Measurements from ENCODE around the gene ELAC2.

Gene ELAC2

DNA sequence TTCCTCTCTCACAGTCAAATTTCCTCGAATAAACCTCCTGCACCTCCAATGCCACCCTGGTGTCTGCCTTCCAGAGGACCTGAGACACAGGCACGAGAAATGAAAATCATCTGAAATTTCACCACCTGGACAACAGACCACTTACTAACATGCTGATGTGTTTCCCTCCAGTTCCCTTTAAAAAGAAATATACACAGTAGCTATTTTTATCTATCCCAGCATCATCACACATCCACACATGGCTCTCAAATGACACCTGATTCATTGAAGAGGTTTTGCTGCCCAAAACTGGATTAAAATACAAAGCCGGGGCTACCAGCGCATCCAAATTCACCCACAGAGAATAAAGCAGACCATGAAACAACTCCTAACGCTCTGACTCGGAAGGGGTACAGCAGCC is 13.9 kb downstream of the ELAC2 start:
- TF ChIP-seq GATA3 (IDR thresholded peaks at IDR 0.05; ENCODE audit: low read depth, low read length) (no peak), GATA2 (IDR thresholded peaks at IDR 0.05; ENCODE audit: low read depth, low read length) (no peak)

DNA sequence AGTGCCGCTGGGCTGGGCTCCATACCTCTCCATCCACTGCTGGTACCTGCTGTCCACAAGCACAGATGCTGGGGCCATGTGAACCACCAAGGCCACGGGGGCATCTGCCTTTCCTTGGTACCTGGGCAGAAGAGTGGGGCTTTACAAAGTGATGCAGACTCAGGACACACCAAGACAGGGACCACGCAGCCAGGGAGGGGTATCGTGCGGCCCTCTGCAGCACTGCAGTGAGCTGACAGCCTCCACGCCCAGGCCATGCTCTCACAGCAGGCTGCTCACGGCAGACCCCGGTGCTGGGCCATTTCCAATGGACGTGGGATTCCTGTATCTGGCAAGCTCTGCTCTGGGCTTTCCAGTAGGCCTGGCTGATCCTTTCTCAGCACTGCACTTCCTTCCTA is 14.4 kb downstream of the ELAC2 start:
- TF ChIP-seq GATA2 (IDR thresholded peaks at IDR 0.05; ENCODE audit: low read depth, low read length): no peak
- no peak for TF ChIP-seq GATA3 (IDR thresholded peaks at IDR 0.05; ENCODE audit: low read depth, low read length)

DNA sequence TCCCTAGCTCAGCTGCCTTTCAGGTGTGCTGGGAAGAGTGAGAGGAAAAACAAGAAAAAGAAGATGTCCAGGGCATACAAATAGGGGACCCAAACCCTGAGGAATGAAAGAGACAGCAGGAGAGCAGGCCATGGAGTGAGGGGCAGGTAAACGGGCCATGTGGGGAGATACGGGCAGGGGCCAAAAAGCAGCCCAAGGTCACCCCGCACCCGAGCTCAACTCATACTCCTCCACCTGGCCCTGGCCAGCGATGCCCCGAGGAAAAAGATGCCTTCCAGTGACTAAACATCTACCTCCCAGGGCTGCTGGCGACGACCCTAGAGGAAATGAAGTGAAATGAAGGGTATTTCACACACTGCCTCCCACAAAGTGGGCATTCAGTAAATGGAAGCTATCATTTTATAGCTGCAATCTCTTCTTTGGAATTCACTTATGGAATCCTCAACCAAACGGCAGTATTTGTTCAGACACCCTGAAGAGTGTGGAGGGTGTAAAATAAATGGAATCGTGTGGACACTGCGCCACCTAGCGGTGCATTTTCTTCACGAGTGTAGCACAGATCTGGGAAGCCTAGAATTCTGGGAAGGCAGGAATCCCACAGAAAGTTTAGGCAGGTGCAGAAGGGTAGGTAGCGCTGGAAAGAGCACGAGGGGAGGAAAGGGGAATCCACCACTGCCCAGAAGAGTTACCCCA is 14.9 kb downstream of the ELAC2 start:
- TF ChIP-seq GATA3 (IDR thresholded peaks at IDR 0.05; ENCODE audit: low read depth, low read length) (no peak), GATA2 (IDR thresholded peaks at IDR 0.05; ENCODE audit: low read depth, low read length) (no peak)

DNA sequence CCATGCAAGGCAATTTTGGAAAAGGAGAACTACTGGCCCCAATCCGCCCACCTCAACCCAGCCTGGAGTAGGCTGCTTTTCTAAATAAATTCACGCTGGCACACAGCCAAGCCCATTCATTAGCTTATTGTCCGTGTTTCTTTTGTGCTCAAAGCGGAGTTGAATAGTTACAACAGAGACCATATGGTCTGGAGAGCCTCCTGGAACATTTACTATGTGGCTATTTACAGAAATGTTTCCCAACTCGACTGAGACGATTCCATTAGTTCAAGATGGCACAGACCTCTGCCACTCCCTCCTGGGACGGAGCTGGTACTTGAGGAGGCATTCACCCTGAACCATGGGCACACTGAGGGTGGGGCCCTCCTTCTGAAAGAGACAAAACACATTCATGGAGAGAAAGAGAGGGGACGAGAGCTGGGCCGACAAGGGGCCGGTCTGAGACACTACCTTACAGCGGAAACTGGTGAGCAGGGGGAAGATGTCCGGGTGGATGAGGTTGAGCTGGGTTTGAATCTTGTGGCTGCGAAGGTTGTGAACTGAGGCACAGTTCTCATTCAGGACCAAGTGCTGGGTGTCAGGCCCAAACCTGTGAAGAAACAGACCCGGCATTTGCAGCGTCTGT is 15.7 kb downstream of the ELAC2 start:
- TF ChIP-seq GATA3 (IDR thresholded peaks at IDR 0.05; ENCODE audit: low read depth, low read length) (no peak), GATA2 (IDR thresholded peaks at IDR 0.05; ENCODE audit: low read depth, low read length) (no peak)

DNA sequence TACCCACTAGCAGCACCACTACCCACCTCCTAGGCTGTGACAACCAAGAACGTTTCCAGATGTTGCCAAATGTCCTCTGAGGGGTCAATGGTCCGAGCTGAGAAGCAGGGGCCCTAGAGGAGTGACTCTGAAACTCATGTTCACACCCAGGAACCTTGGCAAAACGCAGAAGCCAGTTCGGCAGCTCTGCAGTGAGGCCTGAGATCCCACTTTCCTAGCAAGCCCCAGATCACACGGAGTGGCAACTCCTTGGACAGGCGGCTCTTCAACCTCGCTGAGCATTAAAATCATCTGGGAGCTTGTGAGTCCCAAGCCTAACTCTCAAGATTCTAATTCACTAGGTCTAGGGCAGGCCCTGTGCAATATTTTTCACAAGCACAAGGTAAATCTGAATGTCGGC is 17.3 kb downstream of the ELAC2 start:
- TF ChIP-seq GATA3 (IDR thresholded peaks at IDR 0.05; ENCODE audit: low read depth, low read length) (no peak), GATA2 (IDR thresholded peaks at IDR 0.05; ENCODE audit: low read depth, low read length) (no peak)

DNA sequence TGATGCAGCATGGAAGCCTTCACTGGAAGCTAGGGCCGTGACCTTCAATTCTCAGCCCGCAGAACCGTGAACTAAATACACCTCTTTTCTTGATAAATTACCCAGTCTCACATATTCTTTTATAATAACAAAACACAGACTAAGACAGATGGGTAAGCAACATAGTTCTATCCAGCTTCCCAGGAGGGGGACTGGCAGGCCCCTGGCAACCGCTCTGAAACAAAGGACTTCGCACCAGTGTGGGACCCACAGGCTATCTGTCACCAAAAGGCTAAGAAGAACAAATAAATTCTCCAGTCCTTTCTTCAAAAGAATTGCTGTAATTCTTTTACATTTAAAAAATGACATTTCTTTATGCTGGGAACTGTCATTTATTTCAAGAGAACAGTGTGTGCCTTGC is 19.0 kb downstream of the ELAC2 start:
- TF ChIP-seq GATA3 (IDR thresholded peaks at IDR 0.05; ENCODE audit: low read depth, low read length) (no peak), GATA2 (IDR thresholded peaks at IDR 0.05; ENCODE audit: low read depth, low read length) (no peak)

DNA sequence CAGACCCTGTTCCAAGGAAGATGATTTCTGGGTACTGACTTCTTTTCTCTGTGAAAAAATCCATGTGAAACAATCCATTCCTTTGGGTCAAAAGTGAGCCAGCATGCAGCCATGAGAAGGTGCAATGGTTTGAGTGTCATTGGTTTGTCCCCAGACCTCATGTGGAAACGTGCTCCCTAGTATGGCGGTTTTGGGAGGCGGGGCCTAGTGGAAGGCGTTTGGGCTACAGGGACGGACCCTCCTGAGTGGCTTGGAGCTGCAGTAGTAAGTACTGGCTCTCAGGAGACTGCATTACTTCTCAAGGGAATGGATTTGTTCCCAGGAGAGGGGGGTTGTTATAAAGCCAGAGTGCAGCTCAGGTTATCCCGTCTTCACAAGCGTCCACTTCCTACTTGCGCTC is 19.4 kb downstream of the ELAC2 start:
- TF ChIP-seq GATA3 (IDR thresholded peaks at IDR 0.05; ENCODE audit: low read depth, low read length): no peak
- no peak for TF ChIP-seq GATA2 (IDR thresholded peaks at IDR 0.05; ENCODE audit: low read depth, low read length)

DNA sequence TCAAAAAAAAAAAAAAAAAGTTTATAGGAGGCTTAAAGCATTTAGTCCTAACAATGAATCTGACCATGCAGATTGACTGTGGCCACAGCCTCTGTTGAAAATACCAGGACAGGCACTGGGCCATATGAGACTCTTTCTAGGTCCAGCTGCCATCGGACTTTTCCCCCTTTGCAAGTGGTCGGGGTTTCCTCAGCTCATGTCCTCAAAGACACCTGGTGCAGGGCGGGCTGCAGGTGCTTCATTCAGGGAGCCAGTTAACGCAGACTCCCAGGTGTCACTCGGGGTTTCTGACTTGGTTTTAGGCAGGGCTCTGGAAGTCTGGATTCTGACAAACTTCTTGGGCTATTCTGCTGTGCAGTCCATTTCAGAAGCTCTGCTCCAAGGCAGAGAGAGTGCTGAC is 20.9 kb downstream of the ELAC2 start:
- no peak for TF ChIP-seq GATA3 (IDR thresholded peaks at IDR 0.05; ENCODE audit: low read depth, low read length)
- TF ChIP-seq GATA2 (IDR thresholded peaks at IDR 0.05; ENCODE audit: low read depth, low read length): no peak

DNA sequence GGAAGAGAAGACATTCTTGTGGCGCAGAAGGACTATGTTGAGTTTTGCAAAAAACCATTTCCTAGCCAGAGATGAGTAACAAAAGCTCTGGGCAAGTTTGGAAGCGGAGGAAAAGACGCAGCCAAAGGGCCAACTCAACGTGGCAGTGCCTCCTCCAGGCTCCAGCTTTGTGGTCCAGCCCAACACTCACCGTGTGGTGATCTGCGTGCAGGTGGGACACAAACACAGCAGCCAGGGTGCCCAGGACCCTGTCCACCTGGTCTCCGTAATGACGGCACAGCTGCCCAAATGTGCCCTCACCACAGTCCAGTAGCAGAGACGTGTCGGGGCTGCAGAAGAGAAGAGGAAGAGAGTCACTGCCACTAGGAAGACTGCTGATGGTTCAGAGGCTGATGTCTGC is 21.5 kb downstream of the ELAC2 start:
- TF ChIP-seq GATA2 (IDR thresholded peaks at IDR 0.05; ENCODE audit: low read depth, low read length) (no peak), GATA3 (IDR thresholded peaks at IDR 0.05; ENCODE audit: low read depth, low read length) (no peak)

DNA sequence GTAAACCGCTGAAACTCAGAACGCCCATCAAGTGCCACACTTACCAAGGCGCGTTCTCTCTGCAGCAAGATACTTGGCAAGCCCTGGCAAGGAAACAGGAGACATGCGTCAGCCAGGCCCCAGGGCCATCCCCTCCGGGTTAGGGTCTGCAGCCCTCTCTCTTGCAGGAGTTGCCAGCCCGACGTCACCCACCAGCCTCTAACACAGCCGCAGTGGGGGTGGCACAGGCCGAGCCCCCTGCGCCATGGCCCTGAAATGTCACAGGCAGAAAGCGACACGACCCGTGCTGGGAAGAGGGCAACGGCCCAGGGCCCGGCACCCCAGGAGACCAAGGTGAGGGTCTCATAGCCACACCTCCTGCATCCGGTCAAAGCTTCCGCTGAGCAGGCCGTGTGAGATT is 21.9 kb downstream of the ELAC2 start:
- TF ChIP-seq GATA3 (IDR thresholded peaks at IDR 0.05; ENCODE audit: low read depth, low read length): no peak
- TF ChIP-seq GATA2 (IDR thresholded peaks at IDR 0.05; ENCODE audit: low read depth, low read length): no peak

DNA sequence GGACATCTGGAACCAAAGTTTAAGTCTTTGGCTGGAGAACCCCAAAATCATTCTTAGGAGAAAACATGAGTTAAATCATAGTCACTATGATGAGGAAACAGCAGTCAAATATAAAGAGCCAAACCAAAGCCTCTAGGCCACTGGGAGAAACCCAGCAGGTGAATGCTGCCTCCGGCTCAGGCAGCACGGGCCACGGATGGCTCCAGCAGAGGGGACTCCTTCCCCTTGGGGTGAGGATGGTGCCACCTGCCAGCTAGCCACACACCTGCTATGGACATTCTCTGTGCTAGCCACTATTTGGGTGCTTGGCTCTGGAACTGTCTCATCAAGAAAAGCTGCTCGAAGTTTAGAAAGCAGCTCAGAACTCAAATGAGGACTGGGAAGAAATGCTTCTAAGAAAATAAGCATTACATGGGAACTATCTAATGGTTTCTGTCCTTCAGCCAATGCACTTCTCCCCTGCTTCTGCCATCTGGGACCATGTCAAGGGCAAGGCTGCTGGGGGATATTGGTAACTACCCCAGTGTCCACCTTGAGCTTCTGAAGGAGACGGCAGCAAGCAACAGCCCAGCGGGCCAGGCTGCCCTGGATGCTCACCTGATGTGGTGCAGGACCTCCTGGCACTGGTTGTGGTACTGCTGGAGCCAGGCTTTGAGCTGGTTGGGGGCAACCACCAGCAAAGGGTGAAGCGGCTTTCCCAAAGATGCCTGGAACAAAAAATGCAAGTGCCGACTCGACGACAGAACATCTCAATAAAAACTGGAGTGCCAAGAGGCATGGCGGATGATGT is 22.5 kb downstream of the ELAC2 start:
- TF ChIP-seq GATA2 (IDR thresholded peaks at IDR 0.05; ENCODE audit: low read depth, low read length): no peak
- TF ChIP-seq GATA3 (IDR thresholded peaks at IDR 0.05; ENCODE audit: low read depth, low read length): no peak

DNA sequence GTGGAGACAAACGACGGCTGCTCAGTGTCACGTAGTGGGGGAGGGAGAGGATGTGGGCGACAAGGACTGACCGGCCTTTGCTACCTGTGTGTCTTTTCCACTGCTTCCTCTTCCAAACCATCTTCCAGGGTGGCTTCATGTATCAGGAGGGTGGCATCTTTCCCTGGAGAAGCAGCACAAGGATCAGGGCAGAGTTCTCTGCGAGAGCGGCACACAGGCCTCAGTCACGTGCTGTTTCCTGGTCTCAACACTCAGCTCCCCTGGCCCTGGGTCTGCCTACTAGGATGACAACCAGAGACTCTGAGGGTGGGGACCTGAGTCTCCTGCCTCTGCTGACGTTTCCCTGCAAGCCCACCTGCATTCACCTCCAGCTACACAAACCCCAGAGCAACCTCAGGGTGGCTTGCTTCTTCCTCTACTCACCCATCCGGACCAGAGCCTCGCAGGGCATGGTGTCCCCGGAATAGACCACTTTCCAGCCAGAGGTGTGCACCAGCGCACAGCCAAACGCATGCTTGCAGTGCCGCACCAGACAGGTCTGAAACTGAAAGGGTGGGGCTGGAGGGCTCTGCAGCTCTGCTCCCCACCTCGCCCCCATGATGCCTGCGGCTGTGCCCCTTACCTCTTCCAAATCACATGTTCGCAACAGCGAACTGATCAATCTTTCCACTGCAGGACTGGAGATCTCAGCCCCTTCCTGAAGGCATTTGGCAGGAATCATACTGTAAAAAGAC is 23.3 kb downstream of the ELAC2 start:
- no peak for TF ChIP-seq GATA2 (IDR thresholded peaks at IDR 0.05; ENCODE audit: low read depth, low read length)
- TF ChIP-seq GATA3 (IDR thresholded peaks at IDR 0.05; ENCODE audit: low read depth, low read length): no peak

DNA sequence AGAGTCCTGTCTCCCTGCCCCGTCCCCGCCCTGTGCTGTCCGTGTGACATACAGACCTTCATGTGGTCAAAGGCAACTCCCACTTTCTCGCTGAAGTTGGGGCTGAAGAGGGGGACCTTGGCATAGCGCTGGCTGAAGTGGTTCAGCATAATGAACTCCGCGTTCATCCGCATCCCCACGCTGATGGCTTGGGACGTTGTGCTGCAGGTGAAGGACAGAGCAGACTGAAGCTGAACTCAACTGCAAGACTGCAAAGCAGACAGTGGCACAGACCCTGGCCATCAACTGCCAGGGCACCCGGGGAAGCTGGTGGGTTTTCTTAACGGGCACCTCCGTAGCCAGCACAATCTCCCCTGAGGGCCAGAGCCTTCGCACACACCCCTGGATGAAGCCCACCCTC is 24.2 kb downstream of the ELAC2 start:
- TF ChIP-seq GATA3 (IDR thresholded peaks at IDR 0.05; ENCODE audit: low read depth, low read length) (no peak), GATA2 (IDR thresholded peaks at IDR 0.05; ENCODE audit: low read depth, low read length) (no peak)

DNA sequence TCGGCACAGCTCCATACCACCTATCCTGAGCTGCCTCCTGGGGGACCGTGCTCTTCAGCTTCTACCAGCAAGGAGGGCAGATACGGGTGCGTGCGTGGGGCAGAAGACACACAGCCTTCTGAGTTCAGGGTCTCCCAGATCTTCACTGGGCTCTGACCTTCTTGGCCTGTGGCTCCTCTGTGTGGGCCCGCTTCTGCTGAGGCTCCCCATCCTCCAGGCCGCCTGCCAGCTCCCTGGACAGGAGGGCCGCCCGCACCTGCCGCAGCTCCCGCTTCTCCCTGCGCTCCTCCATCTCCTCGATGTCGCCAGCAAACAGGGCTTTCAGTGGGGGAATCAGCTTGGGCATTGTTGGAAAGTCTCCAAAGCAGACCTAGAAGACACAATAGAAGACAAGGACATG is 25.2 kb downstream of the ELAC2 start:
- no peak for TF ChIP-seq GATA2 (IDR thresholded peaks at IDR 0.05; ENCODE audit: low read depth, low read length)
- TF ChIP-seq GATA3 (IDR thresholded peaks at IDR 0.05; ENCODE audit: low read depth, low read length): no peak
